ENCODE data around the gene NAA60.

NAA60 gene

GRCh38 chr16:3457434-3458252 is 14.2 kb downstream of the NAA60 start:
- peak; percentile 56 for DNase-seq (ENCODE audit: low read depth)
- peak overlapping the region; percentile 75 for H3K4me3 ChIP-seq (ENCODE audit: low read depth, low read length)
- peak; percentile 60 for TF ChIP-seq CTCF (IDR thresholded peaks at IDR 0.05; ENCODE audit: low read depth, low read length, missing control alignments)

GRCh38 chr16:3458278-3458851 is 14.9 kb downstream of the NAA60 start:
- peak overlapping the region; percentile 75 for H3K4me3 ChIP-seq (ENCODE audit: low read depth, low read length)
- no peak for TF ChIP-seq CTCF (IDR thresholded peaks at IDR 0.05; ENCODE audit: low read depth, low read length, missing control alignments)
- DNase-seq (ENCODE audit: low read depth) = no peak

GRCh38 chr16:3458852-3459361 is 15.4 kb downstream of the NAA60 start:
- peak overlapping the region; percentile 75 for H3K4me3 ChIP-seq (ENCODE audit: low read depth, low read length)
- TF ChIP-seq CTCF (IDR thresholded peaks at IDR 0.05; ENCODE audit: low read depth, low read length, missing control alignments) = no peak
- DNase-seq (ENCODE audit: low read depth) = no peak

- H3K4me3 ChIP-seq (ENCODE audit: low read depth, low read length) = peak overlapping the region; percentile 75; the same call in 1 of the 2 replicates
- DNase-seq (ENCODE audit: low read depth) = no peak
Observed at GRCh38 chr16:3459401-3460090, 16.1 kb downstream of the NAA60 start.

GRCh38 chr16:3460121-3460520 is 16.6 kb downstream of the NAA60 start:
- DNase-seq (ENCODE audit: low read depth) = no peak
- no peak overlapping the region for H3K4me3 ChIP-seq (ENCODE audit: low read depth, low read length)
- no peak for TF ChIP-seq CTCF (IDR thresholded peaks at IDR 0.05; ENCODE audit: low read depth, low read length, missing control alignments)

More at GRCh38 chr16:3459401-3460090, 16.1 kb downstream of the NAA60 start:
- TF ChIP-seq CTCF (IDR thresholded peaks at IDR 0.05; ENCODE audit: low read depth, low read length, missing control alignments) = no peak

- DNase-seq (ENCODE audit: low read depth) = no peak
- H3K4me3 ChIP-seq (ENCODE audit: low read depth, low read length) = no peak overlapping the region
- no peak for TF ChIP-seq CTCF (IDR thresholded peaks at IDR 0.05; ENCODE audit: low read depth, low read length, missing control alignments)
Observed at GRCh38 chr16:3460585-3460984, 17.1 kb downstream of the NAA60 start.

All from GM12864 (cell line).